NCI-H2081 treated with DMSO at 0.1 percent for 48 hours (cell line): ENCODE measurements around the gene PLSCR2.
"Not testable (repeated sequence)": the region's sequence is repeated elsewhere in the genome, so short reads cannot be mapped to it uniquely, and the experiment has no call there.

Experiments
- DNase-seq: peaks from one replicate; lab custom pipeline; 2025; lab: John Stamatoyannopoulos, UW

The PLSCR2 gene

DNA sequence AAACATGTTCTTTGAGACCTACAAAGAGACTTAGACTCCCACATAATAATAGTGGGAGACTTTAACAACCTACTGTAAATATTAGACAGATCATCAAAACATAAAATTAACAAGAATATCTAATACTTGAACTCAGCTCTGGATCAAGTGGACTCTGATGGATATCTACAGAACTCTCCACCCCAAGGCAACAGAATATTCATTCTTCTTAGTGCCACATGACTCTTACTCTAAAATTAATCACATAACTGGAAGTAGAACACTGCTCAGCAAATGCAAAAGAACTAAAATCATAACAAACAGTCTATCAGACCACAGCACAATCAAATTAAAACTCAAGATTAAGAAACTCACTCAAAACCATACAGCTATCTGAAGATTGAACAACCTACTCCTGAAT lies 15.9 kb upstream of the PLSCR2 start:
- no peak for DNase-seq

DNA sequence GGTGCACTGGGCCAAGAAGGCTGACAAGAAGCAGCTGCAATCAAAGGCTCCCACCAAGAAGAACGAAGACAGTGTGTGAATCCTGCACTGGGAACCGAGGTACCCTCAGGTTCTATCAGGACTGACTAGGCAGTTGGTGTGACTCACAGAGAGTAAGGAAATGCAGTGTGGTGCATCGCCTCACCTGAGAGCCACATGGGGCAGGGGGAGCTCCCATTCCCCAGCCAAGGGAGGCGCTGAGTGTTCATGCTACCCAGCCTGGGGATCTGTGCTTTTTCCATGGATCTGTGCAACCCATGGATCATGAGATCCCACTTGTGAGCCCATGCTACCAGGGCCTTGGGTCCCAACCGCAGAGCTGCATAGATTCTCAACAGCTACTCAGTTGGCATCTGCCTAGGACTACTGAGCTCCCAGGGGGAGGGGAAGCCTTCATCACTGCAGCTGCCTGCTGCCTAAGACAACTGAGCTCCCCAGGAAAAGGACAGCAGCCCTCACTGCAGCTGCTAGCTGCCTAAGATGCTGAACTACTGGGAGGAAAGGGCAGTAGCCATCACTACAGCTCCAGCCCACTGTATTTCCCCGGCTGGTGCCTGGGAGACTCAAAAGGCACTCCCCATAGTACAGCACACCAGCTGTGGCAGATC lies 6.9 kb upstream of the PLSCR2 start:
- no peak for DNase-seq

DNA sequence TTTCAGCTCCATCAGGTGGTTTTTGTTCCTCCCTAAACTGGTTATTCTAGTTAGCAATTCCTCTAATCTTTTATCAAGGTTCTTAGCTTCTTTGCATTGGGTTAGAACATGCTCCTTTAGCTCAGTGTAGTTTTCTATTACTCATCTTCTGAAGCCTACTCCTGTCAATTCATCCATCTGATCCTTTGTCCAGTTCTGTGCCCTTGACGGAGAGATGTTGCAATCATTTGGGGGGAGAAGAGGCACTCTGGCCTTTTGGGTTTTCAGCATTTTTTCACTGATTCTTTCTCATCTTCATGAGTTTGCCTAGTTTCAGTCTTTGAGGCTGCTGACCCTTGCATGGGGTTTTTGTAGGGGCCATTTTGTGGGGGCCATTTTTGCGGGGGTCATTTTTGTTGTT lies 5.6 kb upstream of the PLSCR2 start:
- DNase-seq, result not testable (repeated sequence)

DNA sequence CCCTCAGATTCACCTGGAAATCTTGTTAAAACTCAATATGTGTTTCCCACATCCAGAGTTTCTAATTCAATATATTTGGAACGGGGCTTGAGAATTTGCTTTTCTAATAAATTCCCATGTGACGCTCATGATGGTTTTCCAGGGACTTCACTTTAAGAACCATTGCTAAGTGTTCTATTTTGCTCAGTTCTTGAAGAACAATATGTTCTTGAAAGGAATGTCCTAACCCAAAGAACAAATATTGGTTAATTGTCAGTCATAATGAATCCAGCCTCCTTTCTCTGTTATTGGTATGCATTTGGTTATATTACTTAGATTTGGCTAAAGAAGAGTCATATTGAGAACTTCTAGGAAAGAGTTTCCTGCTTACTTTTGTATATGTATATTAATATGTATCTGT lies 4.4 kb upstream of the PLSCR2 start:
- no peak for DNase-seq

DNA sequence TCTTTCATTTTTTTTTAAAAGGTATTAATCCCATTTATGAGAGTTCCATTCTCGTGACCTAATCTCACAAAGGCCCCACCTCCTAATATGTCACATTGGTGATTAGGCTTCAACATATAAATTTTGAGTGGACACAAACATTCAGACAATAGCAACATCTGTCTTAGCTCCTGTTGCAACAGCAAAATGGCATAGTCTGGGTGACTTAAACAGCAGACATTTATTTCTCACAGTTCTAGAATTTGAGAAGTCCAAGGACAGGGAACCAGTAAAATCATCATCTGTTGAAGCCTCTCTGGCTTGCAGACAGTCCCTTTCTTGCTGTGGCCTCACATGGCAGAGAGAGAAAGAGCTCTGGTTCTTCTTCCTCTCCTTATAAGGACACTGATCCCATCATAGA lies 3.2 kb upstream of the PLSCR2 start:
- no peak for DNase-seq

DNA sequence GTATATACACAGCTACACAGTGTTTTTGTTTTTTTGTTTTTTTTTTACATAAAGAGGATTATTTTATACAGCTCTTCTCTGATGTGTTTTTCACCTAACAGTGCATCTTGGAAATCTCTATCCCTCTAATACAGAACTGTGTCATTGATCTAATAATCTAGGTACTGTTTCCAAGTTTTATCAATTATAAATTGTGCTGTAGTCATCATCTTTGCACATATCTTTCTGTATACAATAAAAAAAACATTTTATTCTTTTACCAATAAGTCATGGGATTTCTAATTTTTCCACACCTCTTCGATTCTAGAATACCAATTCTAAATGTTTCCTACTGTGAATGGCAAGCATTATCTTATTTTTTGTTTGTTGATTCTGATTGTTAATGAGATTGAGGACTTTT lies 1.7 kb upstream of the PLSCR2 start:
- DNase-seq, result no peak

DNA sequence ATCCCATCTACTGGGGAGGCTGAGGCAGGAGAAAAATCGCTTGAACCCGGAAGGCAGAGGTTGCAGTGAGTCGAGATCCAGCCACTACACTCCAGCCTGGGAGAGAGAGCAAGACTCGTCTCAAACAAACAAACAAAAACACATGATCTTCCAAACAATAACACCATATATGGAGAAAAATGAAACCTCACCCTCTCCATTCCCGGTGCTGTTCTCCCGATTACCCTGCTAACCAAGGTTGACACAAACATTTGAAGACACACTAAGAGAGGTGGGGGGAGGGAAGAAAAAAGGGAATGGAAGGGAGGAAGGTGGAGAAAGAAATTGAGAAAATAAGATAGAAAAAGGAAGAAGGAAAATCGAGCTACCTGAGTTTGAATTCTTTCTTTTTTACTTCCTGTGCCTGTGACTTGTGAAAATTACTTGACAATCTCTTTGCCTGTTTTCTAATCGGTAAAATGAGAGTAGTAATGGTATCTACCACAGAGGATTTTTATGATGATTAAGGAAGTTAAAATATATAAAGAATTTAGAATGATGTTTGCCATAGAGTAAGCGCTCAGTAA lies 1.1 kb upstream of the PLSCR2 start:
- DNase-seq, result no peak

DNA sequence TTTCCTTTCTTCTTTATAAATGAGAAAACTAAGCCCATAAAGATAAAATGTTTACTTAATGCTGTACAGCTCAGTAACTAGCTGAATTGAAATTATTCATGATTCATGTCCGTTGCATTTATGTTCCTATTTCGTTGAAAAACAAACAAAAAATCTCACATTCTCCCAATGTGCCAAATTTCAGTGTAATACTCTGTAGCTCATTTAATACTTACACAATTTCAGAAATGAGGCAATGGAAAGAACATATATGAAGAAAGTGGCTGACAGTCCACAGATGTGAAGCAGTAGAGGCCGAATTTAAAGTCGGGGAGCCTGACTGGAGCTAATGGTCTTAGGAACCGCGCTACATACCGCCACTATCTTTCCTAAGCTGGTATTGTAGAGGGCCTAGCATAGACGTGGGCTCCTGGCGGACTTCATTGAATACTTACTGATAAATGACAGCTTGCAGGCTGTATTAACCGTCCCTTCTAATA lies 651 bp downstream of the PLSCR2 start:
- DNase-seq, result no peak

DNA sequence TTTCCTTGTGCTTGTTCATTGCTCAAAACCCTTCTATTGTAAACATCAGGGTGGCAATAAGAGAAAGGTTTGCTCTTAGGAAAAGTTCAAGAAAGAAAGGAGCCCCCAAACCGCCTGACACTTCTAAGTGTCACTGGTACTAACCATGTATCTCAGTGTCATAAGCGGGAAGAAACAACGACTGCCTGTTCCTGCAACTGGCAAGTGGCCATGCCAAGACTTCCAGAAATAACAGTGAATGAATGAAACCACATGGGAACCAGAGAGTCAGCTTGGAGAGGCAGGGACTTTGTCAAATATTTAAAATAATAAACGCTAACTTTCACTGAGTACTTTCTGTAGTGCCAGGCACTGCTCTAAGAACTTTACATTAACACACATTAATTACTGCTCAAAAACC lies 1.1 kb downstream of the PLSCR2 start:
- DNase-seq, result no peak

DNA sequence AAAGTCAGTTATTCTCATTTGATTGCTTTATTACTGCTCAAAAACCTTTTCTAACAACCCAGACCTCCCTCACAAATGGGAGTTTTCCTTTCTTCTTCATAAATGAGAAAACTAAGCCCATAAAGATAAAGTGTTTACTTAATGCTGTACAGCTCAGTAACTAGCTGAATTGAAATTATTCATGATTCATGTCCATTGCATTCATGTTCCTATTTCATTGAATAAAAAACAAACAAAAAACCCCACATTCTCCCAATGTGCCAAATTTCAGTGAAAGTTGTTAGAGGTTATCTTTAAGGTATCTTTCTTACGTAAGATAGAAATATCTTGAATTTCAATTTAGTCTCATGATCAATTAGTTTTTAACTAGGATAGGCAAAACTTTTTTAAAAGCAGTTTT lies 2.8 kb downstream of the PLSCR2 start:
- no peak for DNase-seq

DNA sequence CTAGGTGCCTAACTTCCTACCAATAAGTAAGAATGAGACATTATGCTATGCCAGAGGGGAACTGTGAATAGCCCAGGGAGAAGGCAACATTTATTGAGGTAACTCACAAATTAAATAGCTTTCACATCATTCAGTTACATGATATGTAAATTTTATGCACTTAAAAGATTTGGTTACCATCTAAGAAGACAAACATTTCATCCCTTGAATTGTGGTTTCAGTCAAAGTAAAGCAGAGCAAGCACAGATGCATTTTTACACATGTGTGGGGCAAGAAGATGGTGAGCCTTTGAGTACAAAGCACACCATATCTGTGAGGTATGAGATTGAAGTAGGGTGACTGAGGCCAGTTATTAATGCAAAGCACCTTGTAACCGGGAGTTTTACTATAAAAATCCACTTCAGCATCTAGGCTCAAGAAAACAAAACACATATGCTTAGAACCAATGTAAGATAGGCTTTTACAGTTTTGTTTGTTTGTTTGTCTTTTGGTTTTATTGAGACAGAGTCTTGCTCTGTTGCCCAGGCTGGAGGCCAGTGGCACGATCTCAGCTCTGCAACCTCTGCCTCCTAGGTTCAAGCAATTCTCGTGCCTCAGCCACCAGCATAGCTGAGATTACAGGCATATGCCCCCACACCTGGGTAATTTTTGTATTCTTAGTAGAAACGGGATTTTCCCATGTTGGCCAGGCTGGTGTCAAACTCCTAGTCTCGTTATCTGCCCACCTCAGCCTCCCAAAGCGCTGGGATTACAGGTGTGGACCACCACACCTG lies 3.5 kb downstream of the PLSCR2 start:
- no peak for DNase-seq

DNA sequence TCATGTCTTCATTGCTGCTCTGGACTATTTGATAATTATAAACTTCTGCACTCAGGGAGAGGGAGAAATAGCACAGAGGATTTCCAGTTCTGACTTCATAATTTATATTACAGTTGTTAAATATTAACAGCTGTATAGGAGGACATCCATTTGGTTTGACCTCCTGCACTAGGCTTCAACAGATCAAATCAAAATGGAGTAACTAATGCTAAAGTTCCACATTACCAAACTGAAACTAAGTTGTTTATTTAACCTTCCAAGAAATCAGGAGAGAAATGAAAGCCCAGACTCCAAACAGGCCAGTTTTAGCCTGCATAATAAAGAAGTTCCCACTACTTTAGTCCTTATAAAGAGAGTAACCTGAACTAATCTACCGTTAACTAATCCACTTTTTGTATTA lies 4.6 kb downstream of the PLSCR2 start:
- DNase-seq, result no peak

DNA sequence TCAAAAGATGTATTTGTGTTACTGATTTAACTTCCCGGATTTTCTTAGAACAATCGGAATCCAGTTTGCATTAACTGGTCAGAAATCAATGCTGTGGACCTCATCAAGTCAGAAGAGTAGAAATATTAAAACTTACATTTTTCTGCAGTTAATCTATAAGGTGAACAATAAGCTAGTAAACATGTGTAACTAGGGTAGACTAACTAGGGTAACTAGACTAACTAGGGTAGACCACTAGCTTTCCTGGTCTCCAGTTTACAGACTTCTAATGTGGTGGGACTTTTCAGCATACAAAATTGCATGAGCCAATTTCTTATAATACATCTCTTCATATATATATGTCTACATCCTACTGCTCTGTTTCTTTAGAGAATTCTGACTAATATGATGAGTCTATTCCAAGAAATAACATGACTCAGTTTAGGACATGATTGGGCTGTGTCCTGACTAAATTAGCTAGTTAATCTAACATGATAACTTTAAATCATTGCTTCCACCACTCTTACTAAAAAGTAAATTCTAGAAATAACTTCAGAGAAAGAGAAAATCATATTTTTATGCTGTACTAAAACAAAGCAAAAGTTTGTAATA lies 5.3 kb downstream of the PLSCR2 start:
- no peak for DNase-seq

DNA sequence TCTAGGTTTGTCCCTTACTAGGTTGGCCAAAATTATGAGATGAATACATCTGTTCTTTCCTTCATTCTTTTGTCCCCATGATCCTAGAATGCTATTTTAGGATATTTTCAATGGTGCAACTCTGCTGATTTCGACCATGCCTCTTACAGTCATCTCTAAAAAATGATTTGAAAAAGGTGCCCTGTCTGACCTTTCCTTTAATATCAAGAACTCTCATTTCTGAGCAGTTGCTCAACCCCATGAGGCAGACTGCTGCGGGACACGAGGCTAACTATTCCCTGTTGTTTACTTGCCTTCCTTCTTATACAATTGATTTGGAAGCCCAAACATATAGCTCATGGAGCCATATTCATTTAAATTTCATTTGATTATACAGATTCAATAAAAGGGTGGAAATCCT lies 14.6 kb downstream of the PLSCR2 start:
- no peak for DNase-seq

DNA sequence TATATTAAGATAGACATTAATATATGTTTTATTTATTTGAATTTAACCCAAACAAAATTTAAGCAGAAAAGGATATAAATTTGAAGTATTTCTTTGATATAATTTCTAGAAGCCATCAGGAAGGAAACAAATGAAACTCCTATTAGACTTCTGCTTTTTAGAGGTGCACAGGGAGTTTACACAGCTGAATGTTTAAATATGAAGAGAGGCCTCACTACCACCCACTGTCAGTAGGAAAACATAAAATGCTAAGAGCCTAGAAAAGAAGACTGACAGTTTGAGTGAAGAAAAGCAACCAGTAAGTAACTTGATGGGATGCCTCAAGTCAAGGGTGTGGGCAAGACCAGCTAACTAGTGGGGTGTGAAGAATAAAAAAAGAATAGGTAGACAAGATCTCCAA lies 19.7 kb downstream of the PLSCR2 start:
- no peak for DNase-seq

DNA sequence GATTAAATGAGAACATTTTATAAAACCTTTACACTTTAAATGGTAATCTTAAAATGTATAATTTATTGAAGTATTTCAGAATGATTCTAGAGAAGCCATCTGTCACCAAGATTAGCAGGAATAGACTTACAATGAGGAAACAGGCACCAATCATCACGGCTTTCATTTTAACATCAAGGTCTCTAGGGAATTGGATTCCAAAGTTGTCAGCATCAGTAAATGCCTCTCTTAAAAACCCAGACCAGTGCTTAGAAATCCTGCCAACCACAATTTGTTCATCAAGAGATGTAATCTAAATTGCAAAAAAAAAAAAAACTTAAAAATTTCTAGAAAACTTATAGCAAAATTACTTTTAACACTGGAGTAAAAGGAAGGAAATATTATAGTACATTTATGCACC lies 20.3 kb downstream of the PLSCR2 start:
- no peak for DNase-seq

DNA sequence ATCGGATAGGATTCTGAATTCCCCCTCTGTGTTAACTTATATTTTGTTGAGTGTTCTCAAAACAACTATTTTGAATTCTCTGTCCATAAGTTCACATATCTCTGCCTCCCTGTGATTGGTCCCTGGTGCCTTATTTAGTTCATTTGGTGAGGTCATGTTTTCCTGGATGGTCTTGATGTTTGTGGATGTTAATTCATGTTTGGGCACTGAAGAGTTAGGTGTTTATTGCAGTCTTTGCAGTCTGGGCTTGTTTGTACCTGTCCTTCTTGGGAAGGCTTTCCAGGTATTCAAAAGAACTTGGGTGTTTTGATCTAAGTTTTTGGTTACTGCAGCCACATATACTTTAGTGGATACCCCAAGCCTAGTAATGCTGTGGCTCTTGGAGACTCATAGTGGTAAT lies 23.3 kb downstream of the PLSCR2 start:
- DNase-seq, result no peak

DNA sequence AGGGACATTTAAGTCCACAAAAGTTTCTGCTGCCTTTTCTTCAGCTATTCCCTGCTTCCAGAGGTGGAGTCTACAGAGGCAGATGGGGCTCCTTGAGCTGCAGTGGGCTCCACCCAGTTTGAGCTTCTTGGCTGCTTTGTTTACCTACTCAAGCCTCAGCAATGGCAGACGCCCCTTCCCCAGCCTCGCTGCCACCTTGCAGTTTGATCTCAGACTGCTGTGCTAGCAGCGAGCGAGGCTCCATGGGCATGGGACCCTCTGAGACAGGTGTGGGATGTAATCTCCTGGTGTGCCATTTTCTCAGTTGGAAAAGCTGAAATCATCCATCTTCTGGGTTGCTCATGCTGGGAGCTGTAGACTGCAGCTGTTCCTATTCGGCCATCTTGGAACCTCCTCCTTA lies 29.1 kb downstream of the PLSCR2 start:
- not testable (repeated sequence) for DNase-seq

DNA sequence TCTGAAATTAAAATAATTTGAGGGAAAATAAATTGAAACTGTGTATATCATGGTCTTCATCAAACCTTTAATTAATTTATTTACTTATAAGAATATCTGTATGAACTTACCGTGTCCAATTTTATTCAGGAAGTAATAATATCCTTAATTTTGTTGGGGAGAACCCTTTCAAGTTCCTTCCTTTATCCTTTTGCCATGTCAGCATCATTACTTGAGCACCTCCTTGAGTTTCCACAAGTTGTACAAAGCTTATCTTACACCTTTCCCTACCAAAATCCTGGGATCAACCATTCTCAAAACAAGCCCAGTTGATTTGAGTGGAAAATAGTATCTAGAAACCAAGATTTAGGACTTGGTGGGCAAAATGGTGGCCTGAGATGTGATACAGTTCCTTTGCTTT lies 37.3 kb downstream of the PLSCR2 start:
- no peak for DNase-seq

DNA sequence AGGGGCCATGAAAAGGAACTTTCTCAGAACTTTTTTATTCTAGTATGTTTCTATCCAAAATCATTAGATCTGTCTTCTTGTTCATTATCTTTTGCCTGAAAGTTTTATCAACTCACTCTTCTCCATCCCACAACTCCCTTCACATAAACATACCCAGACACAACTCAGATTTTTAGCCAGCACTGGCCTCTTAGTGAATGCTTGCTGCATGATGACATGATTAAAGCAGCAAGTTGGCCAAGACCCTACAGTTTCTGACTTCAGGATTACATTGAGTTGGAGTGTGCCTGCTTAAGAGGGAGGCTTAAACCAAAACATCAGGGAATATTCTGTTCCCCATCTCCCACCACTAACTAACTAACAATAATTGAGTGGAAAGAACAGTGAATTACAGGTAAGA lies 38.1 kb downstream of the PLSCR2 start:
- DNase-seq, result no peak

DNA sequence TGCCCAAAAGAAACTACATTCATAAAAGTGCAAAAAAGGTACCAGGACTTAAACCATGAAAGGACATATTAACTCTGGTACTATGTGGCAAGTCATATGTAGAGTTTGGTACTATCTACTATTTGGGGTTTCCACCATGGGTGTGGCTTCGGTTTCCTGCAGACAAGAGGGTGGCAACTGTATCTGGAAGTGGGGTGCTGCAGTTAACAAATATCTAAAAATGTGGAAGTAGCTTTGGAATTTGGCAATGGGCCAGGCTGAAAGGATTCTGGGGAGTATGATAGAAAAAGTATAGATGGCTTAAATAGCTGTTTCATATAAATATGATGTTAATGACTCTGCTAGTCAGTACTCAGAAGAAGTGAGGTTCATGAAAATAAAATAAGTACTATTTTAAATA lies 44.0 kb downstream of the PLSCR2 start:
- DNase-seq, result no peak

DNA sequence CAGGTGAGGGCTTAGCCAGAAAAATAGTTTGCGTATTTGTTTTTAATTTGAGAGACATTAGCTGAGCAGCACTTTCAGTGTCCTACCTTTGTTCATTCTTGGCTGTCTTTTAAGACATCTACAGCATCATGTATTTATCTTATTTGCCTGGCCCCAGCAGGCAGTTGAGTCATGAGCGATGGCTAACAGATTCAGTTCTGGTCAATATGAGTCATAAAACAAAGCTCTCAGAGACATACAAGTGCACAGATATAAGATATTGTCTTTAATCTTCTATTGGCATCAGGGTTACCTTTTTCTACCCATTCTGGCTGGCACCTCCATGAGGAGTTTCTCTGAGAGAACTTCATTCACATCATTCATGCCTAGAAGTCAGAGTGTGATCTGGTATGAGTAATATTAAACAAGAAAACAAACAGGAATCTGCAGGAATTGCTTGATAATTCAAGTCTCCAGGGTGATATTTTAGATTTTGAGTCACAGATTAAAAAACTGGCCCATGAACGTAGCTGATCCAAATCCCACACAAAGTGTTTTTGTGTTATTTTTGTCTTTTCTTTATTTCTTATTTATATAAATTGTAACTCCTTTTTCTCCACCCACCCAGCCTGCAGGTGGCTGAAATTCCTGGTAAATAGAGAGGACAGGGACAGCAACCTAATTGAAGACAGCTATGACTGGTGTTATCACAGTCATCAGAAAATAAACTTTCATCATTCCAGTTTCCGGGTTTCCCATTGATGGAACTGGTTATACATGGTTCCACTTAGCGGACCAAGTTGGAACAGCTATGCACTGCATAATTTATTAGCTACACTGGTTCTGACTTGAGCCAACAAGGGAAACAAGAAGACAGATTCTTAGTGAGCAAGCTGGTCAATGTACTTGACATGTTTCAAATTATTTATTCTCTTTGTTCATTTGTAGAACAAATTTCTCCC lies 47.3 kb downstream of the PLSCR2 start:
- no peak for DNase-seq
